Bronchial epithelial cell (primary cell): Measurements from ENCODE around the gene IL9. TPM values are rescaled to one million over a fixed set of nuclear protein-coding genes. Genes with fewer than 3 reads are reported as not detected.

ENCODE experiments used
- DNase-seq: peaks from one replicate; pipeline ENCODE4 v3.0.0-alpha.2; 2010; ENCODE audit warnings: low read depth
- FAIRE-seq: peaks from 2 replicates; lab custom pipeline; 2011; peaks lifted over from hg19 to GRCh38; lab: Jason Lieb, UNC
- H3K27me3 ChIP-seq: 2 replicates; pipeline ENCODE4 v1.5.1; 2011; ENCODE audit warnings: low read length; ENCODE audit not compliant: control insufficient read depth, insufficient read depth
- H3K36me3 ChIP-seq: 2 replicates; pipeline ENCODE4 v1.5.1; 2011; ENCODE audit warnings: low read length; ENCODE audit not compliant: control insufficient read depth, insufficient read depth
- H3K4me3 ChIP-seq: 2 replicates; pipeline ENCODE4 v1.5.1; 2011; ENCODE audit warnings: mild to moderate bottlenecking, low read depth, low read length, control low read depth
- total RNA-seq: library from RNA; depleted of rRNA; stranded (reverse); fragments of >200 nt; gene quantifications from 2 replicates; pipeline ENCODE4 v1.2.1, GENCODE V29; 2014
- TF ChIP-seq, protein P1 (sequence below): IDR thresholded peaks from 2 replicates; pipeline ENCODE4 v1.5.1; 2011; ENCODE audit warnings: mild to moderate bottlenecking, moderate library complexity, low read length, control low read depth, inconsistent platforms; ENCODE audit not compliant: insufficient read depth, severe bottlenecking

Gene IL9
- total RNA-seq, 1 donor from 2014 or later, result not detected

- FAIRE-seq, result no peak
- TF ChIP-seq, protein P1, sequence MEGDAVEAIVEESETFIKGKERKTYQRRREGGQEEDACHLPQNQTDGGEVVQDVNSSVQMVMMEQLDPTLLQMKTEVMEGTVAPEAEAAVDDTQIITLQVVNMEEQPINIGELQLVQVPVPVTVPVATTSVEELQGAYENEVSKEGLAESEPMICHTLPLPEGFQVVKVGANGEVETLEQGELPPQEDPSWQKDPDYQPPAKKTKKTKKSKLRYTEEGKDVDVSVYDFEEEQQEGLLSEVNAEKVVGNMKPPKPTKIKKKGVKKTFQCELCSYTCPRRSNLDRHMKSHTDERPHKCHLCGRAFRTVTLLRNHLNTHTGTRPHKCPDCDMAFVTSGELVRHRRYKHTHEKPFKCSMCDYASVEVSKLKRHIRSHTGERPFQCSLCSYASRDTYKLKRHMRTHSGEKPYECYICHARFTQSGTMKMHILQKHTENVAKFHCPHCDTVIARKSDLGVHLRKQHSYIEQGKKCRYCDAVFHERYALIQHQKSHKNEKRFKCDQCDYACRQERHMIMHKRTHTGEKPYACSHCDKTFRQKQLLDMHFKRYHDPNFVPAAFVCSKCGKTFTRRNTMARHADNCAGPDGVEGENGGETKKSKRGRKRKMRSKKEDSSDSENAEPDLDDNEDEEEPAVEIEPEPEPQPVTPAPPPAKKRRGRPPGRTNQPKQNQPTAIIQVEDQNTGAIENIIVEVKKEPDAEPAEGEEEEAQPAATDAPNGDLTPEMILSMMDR, result peak; percentile 27
- H3K4me3 ChIP-seq, result no peak overlapping the region
- H3K27me3 ChIP-seq, result peaks cover 5% of the 10 kb centered on the region
- no peaks in the 10 kb centered on the region for H3K36me3 ChIP-seq
- DNase-seq, result no peak
These were observed 15.4 kb downstream of the IL9 start for GRCh38 chr5:135880278-135880677.

DNA sequence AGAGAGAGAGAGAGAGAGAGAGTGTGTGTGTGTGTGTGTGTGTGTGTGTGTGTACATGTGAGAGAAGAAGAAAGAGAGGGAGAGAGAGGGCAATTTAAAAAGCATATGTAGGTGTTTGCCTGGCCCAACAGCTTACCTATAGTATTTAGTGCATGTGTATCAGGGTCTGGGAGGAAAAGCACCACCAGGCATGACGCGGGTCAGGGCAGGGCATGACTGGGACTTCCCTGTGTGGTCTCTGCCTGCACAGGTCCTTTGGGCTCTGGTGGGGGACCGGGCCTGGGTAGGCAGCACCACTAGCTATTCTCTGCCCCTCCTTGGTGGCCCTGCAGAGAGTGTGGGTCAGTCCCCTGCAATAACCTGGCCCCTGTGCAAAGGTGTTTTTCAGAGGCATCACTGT is 16.1 kb downstream of the IL9 start:
- H3K27me3 ChIP-seq, result peaks cover 6% of the 10 kb centered on the region
- no peaks in the 10 kb centered on the region for H3K36me3 ChIP-seq
- TF ChIP-seq, protein P1, result no peak
- DNase-seq (no peak), FAIRE-seq (peak; percentile 73)
- no peak overlapping the region for H3K4me3 ChIP-seq

- no peak for DNase-seq
- Histone ChIP-seq H3K36me3 (no peaks in the 10 kb centered on the region), H3K4me3 (no peak overlapping the region), H3K27me3 (peaks cover 8% of the 10 kb centered on the region)
- TF ChIP-seq, protein P1, result no peak
- FAIRE-seq, result no peak
These were observed 17.5 kb downstream of the IL9 start for GRCh38 chr5:135878156-135878620.

GRCh38 chr5:135877570-135878155 is 18.0 kb downstream of the IL9 start:
- Histone ChIP-seq H3K36me3 (no peaks in the 10 kb centered on the region), H3K4me3 (no peak overlapping the region), H3K27me3 (peaks cover 8% of the 10 kb centered on the region)
- TF ChIP-seq, protein P1, result no peak
- no peak for DNase-seq
- FAIRE-seq, result no peak

DNA sequence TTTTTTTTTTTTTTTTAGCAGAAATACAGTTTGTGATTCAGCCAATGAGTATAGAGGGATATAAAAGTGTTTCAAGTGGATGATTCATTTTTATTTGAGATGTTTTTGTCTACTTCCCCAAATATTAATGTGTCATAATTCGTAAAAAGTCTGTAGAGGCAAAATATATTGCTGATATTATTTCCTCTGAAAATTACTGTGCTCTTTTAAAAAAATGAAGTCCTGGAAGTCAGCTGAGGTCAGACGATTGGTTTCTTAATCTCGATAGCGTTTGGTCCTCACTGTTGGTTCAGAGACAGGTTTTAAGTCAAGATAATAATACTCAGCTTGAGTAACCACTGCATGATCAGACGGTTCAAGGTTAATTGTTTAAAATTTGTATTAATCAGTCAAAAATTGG is 19.5 kb downstream of the IL9 start:
- DNase-seq, result no peak
- TF ChIP-seq, protein P1, result no peak
- no peak overlapping the region for H3K4me3 ChIP-seq
- H3K27me3 ChIP-seq, result peaks cover 8% of the 10 kb centered on the region
- H3K36me3 ChIP-seq, result no peaks in the 10 kb centered on the region
- no peak for FAIRE-seq

GRCh38 chr5:135875567-135875966 is 20.1 kb downstream of the IL9 start:
- DNase-seq (no peak), FAIRE-seq (no peak)
- Histone ChIP-seq H3K27me3 (peaks cover 8% of the 10 kb centered on the region), H3K4me3 (no peak overlapping the region), H3K36me3 (no peaks in the 10 kb centered on the region)
- TF ChIP-seq, protein P1, result no peak
